ENCODE data around the gene ATP6V0D1. TPM values are rescaled to one million over a fixed set of nuclear protein-coding genes. Genes with fewer than 3 reads are reported as not detected.

The ATP6V0D1 gene
- total and polyA plus RNA-seq, 2 of the 4 experiments (the other 2 are of a cell fraction): 112 to 124 TPM

- no peak overlapping the region for H3K4me3 ChIP-seq (ENCODE audit: insufficient read depth, low read depth, low read length)
- H3K14ac ChIP-seq (replicated peaks; ENCODE audit: low read depth, low read length): no peak overlapping the region
- H2AK9ac ChIP-seq (replicated peaks; ENCODE audit: low read depth, low read length, poor library complexity): no peak overlapping the region
- no peak overlapping the region for H3K23ac ChIP-seq (ENCODE audit: low read depth, low read length)
- H3K18ac ChIP-seq (ENCODE audit: low read depth, low read length): no peak overlapping the region
- H2BK5ac ChIP-seq (ENCODE audit: low read depth, low read length, poor library complexity, severe bottlenecking): no peak overlapping the region
- H4K5ac ChIP-seq (ENCODE audit: low read depth, low read length): no peak overlapping the region
- H4K91ac ChIP-seq (ENCODE audit: insufficient read depth, low read depth, low read length): no peak overlapping the region
- no peak overlapping the region for H2BK120ac ChIP-seq (ENCODE audit: low read depth, low read length)
- ATAC-seq (ENCODE audit: low read depth) (no peak), DNase-seq (no peak)
- CTCF ChIA-PET: interaction anchor here (0.7 kb wide), 1 partner anchor 39 kb away, joined by 3 read pairs; no protein-coding TSS in a partner anchor
- no peaks in the 10 kb centered on the region for H3K79me1 ChIP-seq (ENCODE audit: low read depth in 1 of 2, low read length in 2 of 2)
- H3K9me3 ChIP-seq (ENCODE audit: control insufficient read depth, insufficient read depth, low read length): no peaks in the 10 kb centered on the region
- H2AFZ ChIP-seq (replicated peaks; ENCODE audit: low read length, poor library complexity): no peak overlapping the region
- POLR2A ChIA-PET (ENCODE audit: unreplicated experiment): no interaction called here
- in situ Hi-C loops (cut with MboI; ENCODE audit: low sequenced_read_pairs) (no loop called here), intact Hi-C loops (cut with micrococcal nuclease) (loop anchor here (5.0 kb wide), 1 partner anchor 164 kb away; no protein-coding TSS in a partner anchor), dilution Hi-C loops (cut with HindIII; ENCODE audit: low sequenced_read_pairs, unreplicated experiment) (no loop called here)
- H3K27ac ChIP-seq (ENCODE audit: insufficient read depth, low read length): no peak overlapping the region
- peaks cover 2% of the 10 kb centered on the region; the same call in 1 of the 2 replicates for H3K4me1 ChIP-seq (ENCODE audit: control insufficient read depth, insufficient read depth, low read length)
- H4K20me1 ChIP-seq (ENCODE audit: insufficient read depth, low read length): peaks cover 4% of the 10 kb centered on the region; the same call in 1 of the 2 replicates
- 93% methylated on average over 3 of the region's 7 CpGs; no CpG with 5 or more reads in 1 of the 2 experiments for WGBS, 2 experiments (ENCODE audit: extremely low coverage in 2 of 2, insufficient read length in 1 of 2)
- no peak overlapping the region for H2BK20ac ChIP-seq (ENCODE audit: low read depth, low read length)
- H4K8ac ChIP-seq (ENCODE audit: low read depth in 2 of 2, low read length in 2 of 2): no peak overlapping the region
- H2BK15ac ChIP-seq (ENCODE audit: low read depth, low read length): no peak overlapping the region
- H3K36me3 ChIP-seq (ENCODE audit: control insufficient read depth, insufficient read depth, low read length): no peaks in the 10 kb centered on the region
- H3K9me1 ChIP-seq (ENCODE audit: insufficient read depth, low read length): peaks cover 3% of the 10 kb centered on the region; the same call in 1 of the 2 replicates
- no peak overlapping the region for H3K4me2 ChIP-seq (ENCODE audit: low read depth, low read length)
- H3K9ac ChIP-seq (ENCODE audit: low read depth, low read length): no peak overlapping the region
- no peak for TF ChIP-seq MAFK (IDR thresholded peaks at IDR 0.05; ENCODE audit: low read depth, low read length)
- TF ChIP-seq CEBPB (IDR thresholded peaks at IDR 0.05; ENCODE audit: low read depth, low read length): no peak
- TF ChIP-seq CTCF (conservative IDR thresholded peaks at IDR 0.05; ENCODE audit: low read depth, low read length): no peak
- TF ChIP-seq USF2 (IDR thresholded peaks at IDR 0.05; ENCODE audit: low read depth, low read length): no peak
- no peak for TF ChIP-seq RAD21 (IDR thresholded peaks at IDR 0.05; ENCODE audit: low read length)
- no peak for TF ChIP-seq RFX5 (IDR thresholded peaks at IDR 0.05; ENCODE audit: low read depth, low read length)
- no peak for TF ChIP-seq MXI1 (IDR thresholded peaks at IDR 0.05; ENCODE audit: borderline replicate concordance, low read depth, low read length)
- no peak for TF ChIP-seq POLR2A (IDR thresholded peaks at IDR 0.05; ENCODE audit: low read depth, low read length)
- TF ChIP-seq SMC3 (IDR thresholded peaks at IDR 0.05; ENCODE audit: low read depth, low read length): no peak
- no peak for TF ChIP-seq FOS (IDR thresholded peaks at IDR 0.05; ENCODE audit: low read depth, low read length)
- no peak for TF ChIP-seq MAZ (IDR thresholded peaks at IDR 0.05; ENCODE audit: borderline replicate concordance, low read depth, low read length)
- TF ChIP-seq NFE2L2 (IDR thresholded peaks at IDR 0.05; ENCODE audit: low read depth, low read length): no peak
- no peak for TF ChIP-seq ELK1 (IDR thresholded peaks at IDR 0.05; ENCODE audit: borderline replicate concordance, low read depth, low read length)
- no peak for TF ChIP-seq RCOR1 (IDR thresholded peaks at IDR 0.05; ENCODE audit: insufficient replicate concordance, low read length)
- no peak for TF ChIP-seq BHLHE40 (IDR thresholded peaks at IDR 0.05; ENCODE audit: low read depth, low read length)
- no peak for TF ChIP-seq CHD1 (IDR thresholded peaks at IDR 0.05; ENCODE audit: low read depth, low read length)
- H2AK5ac ChIP-seq (ENCODE audit: low read depth, low read length): no peak overlapping the region
- no peak overlapping the region for H3K56ac ChIP-seq (ENCODE audit: extremely low read depth, insufficient read depth, low read length)
- no TSS peak for BruUV-seq (replicated peaks)
- peaks cover 56% of the 10 kb centered on the region for H3K27me3 ChIP-seq (ENCODE audit: control insufficient read depth, insufficient read depth, low read length)
- no peak overlapping the region for H3K4ac ChIP-seq (ENCODE audit: low read depth, low read length)
These were observed 54.9 kb downstream of the ATP6V0D1 start for GRCh38 chr16:67426022-67426421.
